Heart left ventricle (tissue), 16 donors: Measurements from ENCODE around the gene ZNF410. TPM values are rescaled to one million over a fixed set of nuclear protein-coding genes. Genes with fewer than 3 reads are reported as not detected.

Source experiments
- ATAC-seq, 4 donors: fragments of 200-7000 bp; cut with Tn5 transposase; one replicate each; pipeline ENCODE4 v1.9.1; 2020 to 2022; ENCODE audit warnings: moderate library complexity in 4 of 4, mild to moderate bottlenecking in 3 of 4, moderate number of reproducible peaks in 1 of 4
- DNase-seq, 5 donors: peaks; one replicate each; pipeline ENCODE4 v3.0.0-alpha.2; 2020
- H3K27ac ChIP-seq, 12 donors: fragments of 200-600 bp; sonication (generic) in 4 of 12; one replicate each; pipeline versions ENCODE4 v1.5.0 to v1.8.0; 2016 to 2022; ENCODE audit warnings: mild to moderate bottlenecking in 2 of 12
- H3K27me3 ChIP-seq, 9 donors: fragments of 200-600 bp; sonication (generic) in 2 of 9; one replicate each; pipeline versions ENCODE4 v1.5.1 to v1.8.0; 2016 to 2022; ENCODE audit warnings: mild to moderate bottlenecking in 3 of 9
- H3K36me3 ChIP-seq, 9 donors: fragments of 200-600 bp; sonication (generic) in 2 of 9; one replicate each; pipeline versions ENCODE4 v1.5.0 to v1.8.0; 2018 to 2022; ENCODE audit warnings: mild to moderate bottlenecking in 2 of 9
- H3K4me1 ChIP-seq, 12 donors: fragments of 200-600 bp; sonication (generic) in 4 of 12; one replicate each; pipeline versions ENCODE4 v1.5.0 to v1.8.0; 2016 to 2022; ENCODE audit warnings: mild to moderate bottlenecking in 3 of 12
- H3K4me3 ChIP-seq, 12 donors: fragments of 200-600 bp; sonication (generic) in 4 of 12; one replicate each; pipeline versions ENCODE4 v1.5.0 to v1.8.0; 2017 to 2022; ENCODE audit warnings: mild to moderate bottlenecking in 9 of 12, moderate library complexity in 4 of 12
- H3K9me3 ChIP-seq, 12 donors: fragments of 200-600 bp; sonication (generic) in 4 of 12; one replicate each; pipeline versions ENCODE4 v1.5.0 to v1.8.0; 2016 to 2022; ENCODE audit warnings: mild to moderate bottlenecking in 1 of 12
- POLR2A ChIP-seq, 2 donors: fragments of 450-650 bp; IDR thresholded peaks; one replicate each; pipeline ENCODE4 v1.6.1; 2017; ENCODE audit warnings: antibody characterized with exemption in 2 of 2, mild to moderate bottlenecking in 2 of 2, moderate library complexity in 2 of 2
- WGBS, 4 donors: extraction: QIAGEN DNeasy Blood & Tissue Kit in 2 of 4; methylation state at CpG; one replicate each; pipeline versions ENCODE4 v1.1.5 to v1.1.7; 2013 to 2018; 5-methylcytosine and 5-hydroxymethylcytosine counted together
- intact Hi-C, 10 donors: fragments of 100-400 bp; cut with DNase I; formaldehyde crosslinking; loops; one replicate each; pipeline versions ENCODE4 v1.11.1 to v1.14.2; 2022
- polyA plus RNA-seq, 2 donors: library from polyadenylated mRNA; stranded (reverse); fragments of 200-250 nt; gene quantifications; one replicate each; pipeline ENCODE4 v1.2.3, GENCODE V29; 2013
- total RNA-seq, 9 donors: library from RNA; depleted of rRNA in 2 of 9; stranded (reverse); fragments of >200 nt in 2 of 9; fragmentation: NEBNext Ultra II Directional in 3 of 9; extraction: Animal tissue kit (Norgen Biotek cat#: 25700) in 3 of 9; gene quantifications; one replicate each; pipeline versions ENCODE4 v1.1.0 to v1.2.4, GENCODE V29; 2016 to 2023
- TF ChIP-seq, protein P1 (sequence below), 12 donors: fragments of 200-600 bp; sonication (generic) in 4 of 12; IDR thresholded peaks; one replicate each; pipeline versions ENCODE4 v1.5.0 to v1.8.0; 2018 to 2022; ENCODE audit warnings: antibody characterized with exemption in 12 of 12, mild to moderate bottlenecking in 5 of 12
- donor health status: ischemic (EF 13 %, LVEDD 7.1; RV severe dilation, severe dysfunction).
- donor health status: healthy with polysubstance abuse.
- donor health status: DM: no; HTN: yes; CAD: no.
- donor health status: DM: no; HTN: no; CAD: no.
- donor health status: ischemic (EF 25% LVEDD 6.9; RV normal size, moderate dysfunction).
- donor health status: ischemic (EF 25% LVEDD 5.7; RV mildly dilated, moderate dysfunction).
- donor health status: healthy.
- donor health status: DM: yes; HTN: yes; CAD: no.
- donor health status: ischemic (EF 35%, LVEDD 5.7; RV mildly dilated, moderate dysfunction).
- donor health status: nonischemic (EF 11% LVEDD 7.7; RV severe dilation, severe dysfunction).
- donor health status: DM: yes; HTN: yes; CAD: no.
- donor health status: PGD.
- donor health status: ischemic (EF 29% LVEDD 5.4; RV normal size, mild dysfunction).
- donor health status: nonischemic (EF 23%, LVEDD 6.1; RV moderate dilation, normal function).

Gene ZNF410
- total and polyA plus RNA-seq, 11 donors = 11.9 to 29.0 (median 20.1) TPM

DNA sequence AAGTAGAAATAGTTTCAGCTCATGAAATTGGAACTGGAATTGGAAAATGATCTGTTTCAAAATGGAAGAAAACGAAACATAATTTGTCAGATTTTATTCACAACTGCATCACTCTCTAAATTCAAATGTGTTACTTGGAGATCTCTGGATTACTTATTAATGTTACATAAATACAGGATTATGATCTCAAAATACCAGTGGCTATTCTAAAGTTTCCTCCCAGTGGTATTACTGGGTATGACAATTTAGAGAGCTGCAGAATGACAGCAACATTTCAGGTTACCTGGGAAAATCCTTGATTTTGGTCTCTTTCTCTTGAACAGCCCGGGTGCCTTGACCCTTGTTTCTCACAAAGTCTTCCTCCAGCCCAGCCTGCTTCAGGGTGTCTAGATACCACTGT, 49.0 kb downstream of the ZNF410 start:
- no peak for TF ChIP-seq POLR2A (IDR thresholded peaks at IDR 0.05)
- TF ChIP-seq, protein P1, sequence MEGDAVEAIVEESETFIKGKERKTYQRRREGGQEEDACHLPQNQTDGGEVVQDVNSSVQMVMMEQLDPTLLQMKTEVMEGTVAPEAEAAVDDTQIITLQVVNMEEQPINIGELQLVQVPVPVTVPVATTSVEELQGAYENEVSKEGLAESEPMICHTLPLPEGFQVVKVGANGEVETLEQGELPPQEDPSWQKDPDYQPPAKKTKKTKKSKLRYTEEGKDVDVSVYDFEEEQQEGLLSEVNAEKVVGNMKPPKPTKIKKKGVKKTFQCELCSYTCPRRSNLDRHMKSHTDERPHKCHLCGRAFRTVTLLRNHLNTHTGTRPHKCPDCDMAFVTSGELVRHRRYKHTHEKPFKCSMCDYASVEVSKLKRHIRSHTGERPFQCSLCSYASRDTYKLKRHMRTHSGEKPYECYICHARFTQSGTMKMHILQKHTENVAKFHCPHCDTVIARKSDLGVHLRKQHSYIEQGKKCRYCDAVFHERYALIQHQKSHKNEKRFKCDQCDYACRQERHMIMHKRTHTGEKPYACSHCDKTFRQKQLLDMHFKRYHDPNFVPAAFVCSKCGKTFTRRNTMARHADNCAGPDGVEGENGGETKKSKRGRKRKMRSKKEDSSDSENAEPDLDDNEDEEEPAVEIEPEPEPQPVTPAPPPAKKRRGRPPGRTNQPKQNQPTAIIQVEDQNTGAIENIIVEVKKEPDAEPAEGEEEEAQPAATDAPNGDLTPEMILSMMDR (IDR thresholded peaks at IDR 0.05) = peak in 2 of 12 donors; percentile 4 to 21
- intact Hi-C loops = no loop called here
- Histone ChIP-seq H3K9me3 (no peaks in the 10 kb centered on the region), H3K4me3 (no peak overlapping the region), H3K36me3 (peaks cover 0 to 98% (median 78%) of the 10 kb centered on the region in 9 donors), H3K27ac (no peak overlapping the region), H3K4me1 (no peaks in the 10 kb centered on the region), H3K27me3 (no peaks in the 10 kb centered on the region)
- 86 to 89% (median 87%) methylated on average over 2 of the region's 2 CpGs for WGBS, 4 donors
- ATAC-seq (no peak), DNase-seq (no peak)

DNA sequence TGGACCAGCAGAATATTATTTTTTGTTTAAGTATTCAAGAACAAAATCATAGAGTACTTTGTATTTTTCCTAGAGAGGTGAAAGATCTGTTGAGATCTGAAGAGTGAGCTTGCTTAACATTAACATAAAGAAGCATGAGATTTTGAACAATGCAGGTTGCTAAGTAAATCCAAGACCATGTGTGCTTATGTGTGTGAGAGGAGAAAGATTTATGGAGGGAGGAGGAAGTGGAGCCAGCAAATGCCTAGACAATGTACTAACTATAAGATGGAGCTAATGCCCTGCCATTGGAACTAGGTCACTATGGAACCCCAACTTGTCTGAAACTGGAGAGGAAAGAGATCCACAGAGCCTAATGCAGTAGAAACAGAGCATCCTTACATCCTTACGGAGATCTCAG, 49.9 kb downstream of the ZNF410 start:
- no peak overlapping the region for H3K27ac ChIP-seq
- 98 to 100% (median 99%) methylated on average over 1 of the region's 1 CpG for WGBS, 4 donors
- H3K9me3 ChIP-seq = no peaks in the 10 kb centered on the region
- H3K27me3 ChIP-seq = no peaks in the 10 kb centered on the region
- TF ChIP-seq, protein P1 (IDR thresholded peaks at IDR 0.05) = no peak
- TF ChIP-seq POLR2A (IDR thresholded peaks at IDR 0.05) = no peak
- intact Hi-C loops = no loop called here
- no peaks in the 10 kb centered on the region for H3K4me1 ChIP-seq
- no peak for DNase-seq
- no peak overlapping the region for H3K4me3 ChIP-seq
- peaks cover 0 to 98% (median 74%) of the 10 kb centered on the region in 9 donors for H3K36me3 ChIP-seq
- no peak for ATAC-seq

DNA sequence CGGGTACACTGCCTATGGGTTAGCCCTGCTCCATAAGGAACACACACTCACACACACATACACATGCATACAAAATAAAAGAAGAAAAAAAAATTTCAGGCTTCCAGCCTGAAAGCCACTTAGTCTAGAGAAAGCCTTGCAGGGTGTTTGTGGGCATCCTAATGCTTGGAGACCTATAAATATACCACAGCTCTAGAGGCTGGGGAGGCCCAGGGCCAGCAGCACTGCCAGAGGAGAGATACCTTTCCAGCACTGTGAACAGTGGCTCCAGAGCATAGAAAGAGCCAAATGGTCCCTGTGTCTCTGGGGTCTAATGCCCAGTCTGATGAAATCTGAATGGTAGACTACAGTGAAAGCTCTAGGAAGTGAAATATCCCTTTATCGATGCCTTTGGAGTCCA, 50.4 kb downstream of the ZNF410 start:
- Histone ChIP-seq H3K27me3 (no peaks in the 10 kb centered on the region), H3K4me3 (no peak overlapping the region), H3K4me1 (peaks cover 0 to 1% (median 0%) of the 10 kb centered on the region in 12 donors), H3K36me3 (peaks cover 0 to 98% (median 74%) of the 10 kb centered on the region in 9 donors), H3K9me3 (no peaks in the 10 kb centered on the region), H3K27ac (no peak overlapping the region)
- ATAC-seq = peak in 2 of 4 donors; percentile 36 to 64
- TF ChIP-seq, protein P1 (IDR thresholded peaks at IDR 0.05) = no peak
- TF ChIP-seq POLR2A (IDR thresholded peaks at IDR 0.05) = no peak
- no peak for DNase-seq
- intact Hi-C loops = no loop called here
- 91 to 98% (median 95%) methylated on average over 2 of the region's 2 CpGs for WGBS, 4 donors

DNA sequence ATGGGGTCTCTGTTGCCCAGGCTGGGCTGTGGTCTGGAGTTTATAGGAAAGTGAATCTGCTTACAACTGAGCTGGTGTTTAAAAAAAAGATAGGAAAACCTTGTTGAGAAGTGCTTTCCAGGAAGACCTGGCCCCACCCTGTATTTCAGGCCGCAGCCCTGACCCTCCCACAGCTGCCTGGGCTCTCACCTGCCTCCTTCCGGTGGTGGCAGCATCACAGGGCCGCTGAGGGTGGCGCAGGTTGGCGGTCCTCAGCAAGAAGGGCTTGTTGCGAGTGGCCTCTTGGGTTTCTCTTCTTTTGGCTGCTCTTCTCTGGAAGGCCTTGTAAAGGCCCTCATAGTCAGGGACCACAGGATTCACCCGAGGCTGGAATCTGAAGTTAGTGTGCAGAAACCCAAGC, 55.5 kb downstream of the ZNF410 start:
- Histone ChIP-seq H3K27ac (peak overlapping the region in 1 of 12 donors; percentile 60), H3K4me3 (no peak overlapping the region), H3K4me1 (peaks cover 0 to 26% (median 0%) of the 10 kb centered on the region in 12 donors), H3K9me3 (no peaks in the 10 kb centered on the region), H3K36me3 (peaks cover 0 to 93% (median 66%) of the 10 kb centered on the region in 9 donors), H3K27me3 (no peaks in the 10 kb centered on the region)
- DNase-seq (no peak), ATAC-seq (no peak)
- intact Hi-C loops = no loop called here
- TF ChIP-seq, protein P1 (IDR thresholded peaks at IDR 0.05) = no peak
- no peak for TF ChIP-seq POLR2A (IDR thresholded peaks at IDR 0.05)
- WGBS, 4 donors = 91 to 96% (median 93%) methylated on average over 2 to 7 of the region's 7 CpGs
